WTC11 (cell line): Measurements from ENCODE around the gene PARD3B. TPM values are rescaled to one million over a fixed set of nuclear protein-coding genes. Genes with fewer than 3 reads are reported as not detected.

Source experiments
- ATAC-seq: fragments of 200-7000 bp; cut with Tn5 transposase; 2 replicates; pipeline ENCODE4 v1.10.0; 2021; ENCODE audit warnings: mild to moderate bottlenecking, moderate library complexity
- CTCF ChIA-PET: fragments of 300-600 bp; sonication (Branson Sonifier 250); formaldehyde crosslinking; loops from one replicate; lab custom pipeline; 2021; ENCODE audit warnings: antibody characterized with exemption; lab: Charles Lee
- POLR2A ChIA-PET: fragments of 350-600 bp; sonication (Branson Sonifier 250); formaldehyde crosslinking; loops from one replicate; lab custom pipeline; 2021; ENCODE audit warnings: antibody characterized with exemption; lab: Charles Lee
- DNase-seq: peaks from one replicate; pipeline ENCODE4 v3.0.0; 2021; ENCODE audit warnings: low spot score
- H3K27ac Mint-ChIP-seq: 2 replicates; pipeline ENCODE4 v1.8.0; 2021; ENCODE audit warnings: mixed read lengths
- H3K27me3 Mint-ChIP-seq: 2 replicates; pipeline ENCODE4 v1.8.0; 2021; ENCODE audit warnings: low read depth, mild to moderate bottlenecking, moderate library complexity, mixed read lengths
- H3K36me3 Mint-ChIP-seq: 2 replicates; pipeline ENCODE4 v1.8.0; 2021; ENCODE audit warnings: mixed read lengths
- H3K4me1 Mint-ChIP-seq: 2 replicates; pipeline ENCODE4 v1.8.0; 2022; ENCODE audit warnings: mixed read lengths
- H3K4me3 Mint-ChIP-seq: 2 replicates; pipeline ENCODE4 v1.8.0; 2021; ENCODE audit warnings: mild to moderate bottlenecking, moderate library complexity, mixed read lengths
- H3K9me3 Mint-ChIP-seq: 2 replicates; pipeline ENCODE4 v1.8.0; 2021; ENCODE audit warnings: mixed read lengths
- ARID4B ChIP-seq: sonication (generic); formaldehyde crosslinking; IDR thresholded peaks from 2 replicates; pipeline ENCODE4 v1.8.0; 2023; ENCODE audit warnings: missing genetic modification reagents, mild to moderate bottlenecking, borderline replicate concordance
- CBFB ChIP-seq: sonication (generic); formaldehyde crosslinking; IDR thresholded peaks from 2 replicates; pipeline ENCODE4 v1.8.1; 2022; ENCODE audit warnings: mild to moderate bottlenecking, low read depth, missing genetic modification reagents
- CDX4 ChIP-seq: fragments of 250-450 bp; sonication (Bioruptor Pico); IDR thresholded peaks from 2 replicates; pipeline ENCODE4 v1.9.0; 2021; ENCODE audit warnings: moderate library complexity, mild to moderate bottlenecking, inconsistent platforms, borderline replicate concordance
- CREB1 ChIP-seq: sonication (generic); formaldehyde crosslinking; IDR thresholded peaks from 2 replicates; pipeline ENCODE4 v1.8.0; 2023; ENCODE audit warnings: mild to moderate bottlenecking, missing genetic modification reagents
- E2F1 ChIP-seq: sonication (generic); formaldehyde crosslinking; IDR thresholded peaks from 2 replicates; pipeline ENCODE4 v1.8.0; 2022; ENCODE audit warnings: mild to moderate bottlenecking, missing genetic modification reagents
- EMX1 ChIP-seq: fragments of 250-450 bp; sonication (Bioruptor Pico); IDR thresholded peaks from 2 replicates; pipeline ENCODE4 v1.8.0; 2021; ENCODE audit warnings: mild to moderate bottlenecking
- HMGA2 ChIP-seq: fragments of 250-450 bp; sonication (Bioruptor Pico); IDR thresholded peaks from 2 replicates; pipeline ENCODE4 v1.4.0; 2021; ENCODE audit warnings: mild to moderate bottlenecking, moderate library complexity
- JAZF1 ChIP-seq: fragments of 250-450 bp; sonication (Bioruptor Pico); IDR thresholded peaks from 2 replicates; pipeline ENCODE4 v1.9.0; 2021; ENCODE audit warnings: moderate library complexity, mild to moderate bottlenecking, inconsistent platforms
- NR2C2 ChIP-seq: sonication (generic); formaldehyde crosslinking; IDR thresholded peaks from 2 replicates; pipeline ENCODE4 v1.8.0; 2022; ENCODE audit warnings: mild to moderate bottlenecking, missing genetic modification reagents
- RORB ChIP-seq: fragments of 250-450 bp; sonication (Bioruptor Pico); IDR thresholded peaks from 2 replicates; pipeline ENCODE4 v1.9.0; 2021; ENCODE audit warnings: mild to moderate bottlenecking
- SMAD4 ChIP-seq: sonication (generic); formaldehyde crosslinking; IDR thresholded peaks from 2 replicates; pipeline ENCODE4 v1.8.0; 2022; ENCODE audit warnings: mild to moderate bottlenecking, missing genetic modification reagents
- SOX15 ChIP-seq: fragments of 250-450 bp; sonication (Bioruptor Pico); IDR thresholded peaks from 2 replicates; pipeline ENCODE4 v1.9.0; 2021; ENCODE audit warnings: mild to moderate bottlenecking
- TCF7 ChIP-seq: sonication (generic); formaldehyde crosslinking; IDR thresholded peaks from 2 replicates; pipeline ENCODE4 v1.8.0; 2022; ENCODE audit warnings: mild to moderate bottlenecking, low read depth, missing genetic modification reagents, moderate library complexity
- TEAD4 ChIP-seq: sonication (generic); formaldehyde crosslinking; IDR thresholded peaks from 2 replicates; pipeline ENCODE4 v1.8.0; 2022; ENCODE audit warnings: mild to moderate bottlenecking, missing genetic modification reagents
- TP53 ChIP-seq: sonication (generic); formaldehyde crosslinking; IDR thresholded peaks from 2 replicates; pipeline ENCODE4 v1.8.1; 2023; ENCODE audit warnings: mild to moderate bottlenecking, missing genetic modification reagents
- USF1 ChIP-seq: sonication (generic); formaldehyde crosslinking; IDR thresholded peaks from 2 replicates; pipeline ENCODE4 v1.8.0; 2022; ENCODE audit warnings: mild to moderate bottlenecking, missing genetic modification reagents
- ZNF138 ChIP-seq: sonication (generic); formaldehyde crosslinking; conservative IDR thresholded peaks from 2 replicates; pipeline ENCODE4 v1.8.1; 2022; ENCODE audit warnings: mild to moderate bottlenecking, moderate library complexity, missing genetic modification reagents
- ZNF263 ChIP-seq: sonication (generic); formaldehyde crosslinking; IDR thresholded peaks from 2 replicates; pipeline ENCODE4 v1.8.1; 2022; ENCODE audit warnings: low read depth, mild to moderate bottlenecking, moderate library complexity, missing genetic modification reagents
- ZNF416 ChIP-seq: fragments of 250-450 bp; sonication (Bioruptor Pico); IDR thresholded peaks from 2 replicates; pipeline ENCODE4 v1.9.0; 2021; ENCODE audit warnings: mild to moderate bottlenecking, inconsistent platforms
- total RNA-seq: library from RNA; stranded (reverse); gene quantifications from 3 replicates; pipeline ENCODE4 v1.2.3, GENCODE V29; 2021
- TF ChIP-seq, protein P1 (sequence below): sonication (generic); formaldehyde crosslinking; IDR thresholded peaks from 2 replicates; pipeline ENCODE4 v1.8.0; 2023; ENCODE audit warnings: mild to moderate bottlenecking, missing genetic modification reagents

PARD3B gene
- total RNA-seq, 1 experiment from 2014 or later: 5.6 TPM

GRCh38 chr2:205496370-205496769 is 951.1 kb downstream of the PARD3B start:
- no peak for TF ChIP-seq CDX4
- no peak for TF ChIP-seq JAZF1 (CRISPR knock-in tag)
- no peak for TF ChIP-seq SMAD4
- TF ChIP-seq, protein P1, sequence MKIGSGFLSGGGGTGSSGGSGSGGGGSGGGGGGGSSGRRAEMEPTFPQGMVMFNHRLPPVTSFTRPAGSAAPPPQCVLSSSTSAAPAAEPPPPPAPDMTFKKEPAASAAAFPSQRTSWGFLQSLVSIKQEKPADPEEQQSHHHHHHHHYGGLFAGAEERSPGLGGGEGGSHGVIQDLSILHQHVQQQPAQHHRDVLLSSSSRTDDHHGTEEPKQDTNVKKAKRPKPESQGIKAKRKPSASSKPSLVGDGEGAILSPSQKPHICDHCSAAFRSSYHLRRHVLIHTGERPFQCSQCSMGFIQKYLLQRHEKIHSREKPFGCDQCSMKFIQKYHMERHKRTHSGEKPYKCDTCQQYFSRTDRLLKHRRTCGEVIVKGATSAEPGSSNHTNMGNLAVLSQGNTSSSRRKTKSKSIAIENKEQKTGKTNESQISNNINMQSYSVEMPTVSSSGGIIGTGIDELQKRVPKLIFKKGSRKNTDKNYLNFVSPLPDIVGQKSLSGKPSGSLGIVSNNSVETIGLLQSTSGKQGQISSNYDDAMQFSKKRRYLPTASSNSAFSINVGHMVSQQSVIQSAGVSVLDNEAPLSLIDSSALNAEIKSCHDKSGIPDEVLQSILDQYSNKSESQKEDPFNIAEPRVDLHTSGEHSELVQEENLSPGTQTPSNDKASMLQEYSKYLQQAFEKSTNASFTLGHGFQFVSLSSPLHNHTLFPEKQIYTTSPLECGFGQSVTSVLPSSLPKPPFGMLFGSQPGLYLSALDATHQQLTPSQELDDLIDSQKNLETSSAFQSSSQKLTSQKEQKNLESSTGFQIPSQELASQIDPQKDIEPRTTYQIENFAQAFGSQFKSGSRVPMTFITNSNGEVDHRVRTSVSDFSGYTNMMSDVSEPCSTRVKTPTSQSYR (CRISPR knock-in tag): no peak
- TF ChIP-seq ZNF263 (CRISPR knock-in tag): no peak
- TF ChIP-seq TEAD4 (CRISPR knock-in tag): no peak
- no peak for TF ChIP-seq E2F1
- TF ChIP-seq TCF7 (CRISPR knock-in tag): no peak
- TF ChIP-seq TP53: no peak
- no peak for TF ChIP-seq CREB1
- TF ChIP-seq ZNF416 (CRISPR knock-in tag): no peak
- no peak for TF ChIP-seq RORB (CRISPR knock-in tag)
- no peak for TF ChIP-seq CBFB (CRISPR knock-in tag)
- no peak for TF ChIP-seq ARID4B (CRISPR knock-in tag)
- no peak for TF ChIP-seq USF1 (CRISPR knock-in tag)
- no peak for TF ChIP-seq SOX15 (CRISPR knock-in tag)
- no peak for TF ChIP-seq EMX1
- TF ChIP-seq ZNF138 (CRISPR knock-in tag): no peak
- TF ChIP-seq HMGA2: no peak
- no peak for TF ChIP-seq NR2C2 (CRISPR knock-in tag)
- Mint-ChIP-seq H3K27me3 (peaks cover 2% of the 10 kb centered on the region; the same call in 1 of the 2 replicates), H3K4me3 (no peak overlapping the region), H3K27ac (no peak overlapping the region), H3K4me1 (peaks cover 16% of the 10 kb centered on the region), H3K9me3 (peaks cover 3% of the 10 kb centered on the region), H3K36me3 (peaks cover 2% of the 10 kb centered on the region)
- no peak for ATAC-seq
- ChIA-PET CTCF (interaction anchor here (1.0 kb wide), 1 partner anchor 179 kb away, joined by 4 read pairs; no protein-coding TSS in a partner anchor), POLR2A (interaction anchor here (0.7 kb wide), 2 partner anchors 16 to 377 kb away, joined by 3 read pairs; no protein-coding TSS in a partner anchor)
- no peak for DNase-seq
